Epithelial cell of proximal tubule (primary cell): ENCODE measurements around the gene TAPBPL. TPM values are rescaled to one million over a fixed set of nuclear protein-coding genes. Genes with fewer than 3 reads are reported as not detected.
"Not testable (repeated sequence)": the region's sequence is repeated elsewhere in the genome, so short reads cannot be mapped to it uniquely, and the experiment has no call there.

Experiments
- DNase-seq: peaks from one replicate; pipeline ENCODE4 v3.0.0-alpha.2; 2011; ENCODE audit warnings: low read depth
- H3K4me3 ChIP-seq: 2 replicates; pipeline ENCODE4 v1.5.1; 2011; ENCODE audit warnings: low read depth, mild to moderate bottlenecking, low read length
- CTCF ChIP-seq: conservative IDR thresholded peaks from 2 replicates; pipeline ENCODE4 v1.5.1; 2012; ENCODE audit warnings: low read depth, mild to moderate bottlenecking, low read length
- total RNA-seq: library from RNA; depleted of rRNA; stranded (reverse); fragments of >200 nt; gene quantifications from 2 replicates; pipeline ENCODE4 v1.2.3, GENCODE V29; 2015

TAPBPL gene
- total RNA-seq, 1 donor from 2014 or later, result 17.0 TPM

DNA sequence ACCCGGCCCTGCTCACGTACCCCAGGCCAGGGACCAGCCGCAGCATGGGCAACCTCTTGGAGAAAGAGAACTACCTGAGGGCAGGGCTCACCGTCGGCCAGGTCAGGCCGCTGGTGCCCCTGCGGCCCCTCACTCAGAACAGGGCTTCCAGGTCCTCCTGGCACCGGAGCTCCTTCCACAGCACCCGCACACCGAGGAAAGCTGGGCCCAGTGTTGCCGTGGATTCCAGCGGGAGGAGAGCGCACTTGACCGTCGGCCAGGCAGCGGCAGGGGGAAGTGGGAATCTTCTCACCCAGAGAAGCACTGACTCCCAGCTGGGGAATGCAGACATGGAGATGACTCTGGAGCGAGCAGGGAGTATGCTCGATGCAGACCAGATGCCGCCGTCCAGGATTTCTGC lies 26.6 kb downstream of the TAPBPL start:
- no peak for TF ChIP-seq CTCF

DNA sequence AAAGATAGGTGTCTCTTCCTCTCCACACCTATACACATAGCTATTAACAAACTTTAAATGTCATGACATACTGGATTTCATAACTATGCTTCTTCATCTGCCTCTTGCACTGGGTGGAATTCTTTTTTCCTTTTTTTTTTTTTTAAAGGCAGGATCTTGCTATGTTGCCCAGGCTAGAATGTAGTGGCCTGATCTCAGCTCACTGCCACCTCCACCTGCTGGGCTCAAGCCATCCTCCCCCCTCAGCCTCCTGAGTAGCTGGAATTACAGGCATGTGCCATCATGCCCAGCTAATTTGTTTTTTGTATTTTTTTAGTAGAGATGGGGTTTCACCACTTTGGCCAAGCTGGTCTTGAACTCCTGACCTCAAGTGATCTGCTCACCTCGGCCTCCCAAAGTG lies 36.4 kb downstream of the TAPBPL start:
- H3K4me3 ChIP-seq, result no peak overlapping the region
- TF ChIP-seq CTCF, result no peak
- DNase-seq, result no peak

More for the DNA sequence above, 26.6 kb downstream of the TAPBPL start:
- no peak for DNase-seq
- no peak overlapping the region for H3K4me3 ChIP-seq

DNA sequence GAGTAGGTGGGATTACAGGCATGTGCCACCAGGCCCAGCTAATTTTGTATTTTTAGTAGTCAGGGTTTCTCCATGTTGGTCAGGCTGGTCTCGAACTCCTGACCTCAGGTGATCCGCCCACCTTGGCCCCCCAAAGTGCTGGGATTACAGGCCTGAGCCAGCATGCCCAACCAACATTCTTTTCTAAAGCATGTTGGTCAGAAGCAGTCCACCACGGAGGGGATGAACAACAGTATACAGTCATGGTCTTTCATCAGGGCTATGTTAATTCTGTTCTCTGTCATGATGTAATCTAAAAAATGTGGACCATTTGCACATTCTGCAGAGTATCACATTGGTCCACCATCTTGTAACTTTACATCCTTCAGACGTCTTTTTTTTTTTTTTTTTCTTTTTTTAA lies 37.6 kb downstream of the TAPBPL start:
- no peak for TF ChIP-seq CTCF
- no peak for DNase-seq
- H3K4me3 ChIP-seq, result no peak overlapping the region

- not testable (repeated sequence) for DNase-seq, H3K4me3 ChIP-seq
Measured at GRCh38 chr12:6490673-6491072, 38.8 kb downstream of the TAPBPL start.

DNA sequence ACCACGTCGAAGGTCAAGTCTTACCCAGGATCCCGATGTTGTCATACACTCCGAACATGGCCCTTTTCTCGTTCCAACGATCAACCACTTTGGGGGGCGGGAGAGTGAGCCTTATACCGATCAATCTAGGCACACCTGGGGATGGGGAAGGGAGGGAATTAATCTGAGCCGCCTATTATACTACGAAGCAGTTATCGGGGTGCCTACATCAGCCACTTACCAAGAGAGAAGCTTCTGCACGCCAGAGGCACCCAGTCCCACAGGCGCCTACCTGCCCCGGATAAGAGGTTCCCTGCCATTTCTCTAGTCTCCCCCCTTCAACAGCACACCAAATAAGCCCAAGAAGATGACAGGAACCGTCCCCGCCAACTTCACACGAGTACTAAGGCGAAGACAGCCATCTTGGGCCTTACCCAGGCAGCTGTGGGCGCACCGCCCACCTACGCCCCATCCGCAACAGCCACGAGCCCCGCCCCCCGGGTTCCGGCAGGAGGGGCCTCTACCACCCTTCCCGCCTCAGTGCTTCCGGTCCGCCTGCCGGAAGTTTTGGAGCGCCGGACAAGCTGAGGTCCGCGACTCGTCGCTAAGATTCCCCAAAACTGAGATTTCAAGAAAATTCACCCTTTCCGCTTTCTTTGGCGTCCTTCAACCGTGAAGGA lies 41.1 kb downstream of the TAPBPL start, which contains the start of gene MRPL51:
Gene MRPL51, minus strand, starts transcription at position 425 of the 659 bp plus-strand sequence. Its CDS starts 126 bp downstream, at position 299.
- peak within 1 kb of the TSS; percentile 99 for H3K4me3 ChIP-seq
- DNase-seq, result peak; percentile 41
- no peak for TF ChIP-seq CTCF

DNA sequence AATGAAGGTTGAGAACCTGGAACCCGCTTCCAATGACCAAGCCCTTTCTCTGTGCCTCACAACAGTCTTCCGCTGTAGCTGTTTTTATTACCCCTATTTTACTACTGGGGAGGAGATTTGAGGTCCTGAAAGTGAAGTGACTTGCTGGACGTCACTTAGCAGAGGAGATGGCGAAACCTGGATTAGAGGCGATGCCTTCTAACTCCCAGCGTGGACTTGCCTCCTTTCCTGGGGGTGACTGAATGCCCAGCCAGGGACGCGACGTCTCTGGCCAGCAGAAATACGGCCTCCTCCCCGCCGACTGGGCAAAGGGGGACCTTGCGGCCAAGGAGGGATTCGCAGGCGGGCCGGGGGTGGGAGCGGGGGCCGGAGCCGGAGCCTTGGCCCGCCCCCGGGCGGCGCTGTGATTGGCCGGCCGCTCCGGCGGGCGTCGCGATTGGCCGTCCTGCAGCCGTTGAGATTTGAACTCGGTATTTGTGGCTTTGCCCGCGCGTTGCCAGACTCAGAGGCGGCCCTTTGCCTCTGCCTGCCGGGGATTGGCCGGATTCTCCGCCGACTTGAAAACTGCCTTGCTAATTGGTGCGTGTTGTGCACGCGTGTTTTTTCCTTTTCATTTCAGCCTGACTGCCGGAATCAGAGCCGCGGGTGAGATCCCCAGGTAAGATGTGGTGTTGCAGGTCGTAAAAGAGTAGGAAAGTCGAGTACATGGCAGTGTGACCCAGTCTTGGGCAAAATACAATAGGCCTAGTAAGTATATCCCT lies 41.8 kb downstream of the TAPBPL start, which contains the start of gene NCAPD2:
Gene NCAPD2, plus strand, starts transcription at position 606 of the 761 bp plus-strand sequence. CDS start 997 bp downstream, outside the sequence.
- peak within 1 kb of the TSS; percentile 99 for H3K4me3 ChIP-seq
- peak; percentile 56 for DNase-seq
- no peak for TF ChIP-seq CTCF

DNA sequence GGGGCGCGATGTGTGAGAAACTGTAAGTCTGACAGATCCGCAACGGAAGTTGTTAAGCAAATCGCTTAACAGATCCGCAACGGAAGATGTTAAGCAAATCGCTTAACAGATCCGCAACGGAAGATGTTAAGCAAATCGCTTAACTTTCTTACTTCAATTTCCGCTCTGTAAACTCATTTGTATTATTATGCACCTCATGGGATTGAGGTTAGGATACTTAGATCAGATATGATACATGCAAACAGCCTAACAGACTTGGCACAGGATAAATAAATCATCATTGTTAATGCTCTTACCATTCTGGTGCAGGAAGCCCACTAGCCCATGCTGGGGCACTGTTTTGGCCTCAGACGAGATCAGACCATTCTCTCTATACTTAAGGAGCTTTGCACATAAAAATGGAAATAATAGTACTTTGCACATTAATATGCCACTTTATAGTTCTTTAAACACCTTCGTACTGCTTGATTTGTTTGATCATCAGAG lies 42.5 kb downstream of the TAPBPL start:
- no peak for DNase-seq
- H3K4me3 ChIP-seq, result peak overlapping the region; percentile 99
- peak; percentile 24 for TF ChIP-seq CTCF
